DMS153 treated with DMSO at 0.1 percent for 48 hours (cell line): ENCODE measurements around the gene CDHR4.
A peak's percentile ranks its signal among the peaks of the same experiment; 100 is the strongest.
"Not testable (repeated sequence)": the region's sequence is repeated elsewhere in the genome, so short reads cannot be mapped to it uniquely, and the experiment has no call there.

ENCODE experiments used
- DNase-seq: peaks from one replicate; lab custom pipeline; 2025; ENCODE audit not compliant: unreplicated experiment; lab: John Stamatoyannopoulos, UW

CDHR4 gene

DNA sequence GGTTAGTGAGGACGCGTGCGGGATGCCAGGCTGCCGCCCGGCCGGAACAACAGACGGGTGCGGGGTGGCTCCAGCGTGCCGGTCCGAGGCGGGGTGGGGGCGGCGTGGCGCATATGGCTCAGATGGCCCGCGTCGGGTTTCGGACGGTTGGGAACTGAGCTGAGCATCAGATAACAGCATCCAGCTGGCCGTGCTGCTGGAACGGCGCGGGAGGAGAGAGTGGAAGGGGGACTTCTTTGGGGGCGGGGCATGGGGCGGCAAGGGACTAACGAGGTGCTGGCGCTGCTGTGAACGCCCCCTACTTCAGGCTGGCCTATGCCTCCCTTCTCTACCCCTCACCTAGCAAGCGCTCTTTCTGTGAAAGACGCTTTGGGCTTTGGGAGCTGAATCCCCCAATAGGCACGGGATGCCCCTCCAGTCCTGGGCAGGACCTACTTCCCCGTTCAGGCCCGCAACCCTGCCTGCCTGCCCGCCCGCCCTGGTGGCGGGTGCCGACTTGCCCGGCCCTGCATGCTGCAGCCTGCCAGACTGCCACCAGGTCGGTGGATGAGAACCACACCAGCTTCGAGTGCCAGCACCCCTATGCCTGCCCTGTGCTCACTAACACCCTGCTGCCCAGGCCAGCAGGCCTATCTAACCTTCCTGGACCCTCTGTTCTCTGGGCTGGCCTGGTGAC lies 3.9 kb upstream of the CDHR4 start:
- DNase-seq, result no peak

DNA sequence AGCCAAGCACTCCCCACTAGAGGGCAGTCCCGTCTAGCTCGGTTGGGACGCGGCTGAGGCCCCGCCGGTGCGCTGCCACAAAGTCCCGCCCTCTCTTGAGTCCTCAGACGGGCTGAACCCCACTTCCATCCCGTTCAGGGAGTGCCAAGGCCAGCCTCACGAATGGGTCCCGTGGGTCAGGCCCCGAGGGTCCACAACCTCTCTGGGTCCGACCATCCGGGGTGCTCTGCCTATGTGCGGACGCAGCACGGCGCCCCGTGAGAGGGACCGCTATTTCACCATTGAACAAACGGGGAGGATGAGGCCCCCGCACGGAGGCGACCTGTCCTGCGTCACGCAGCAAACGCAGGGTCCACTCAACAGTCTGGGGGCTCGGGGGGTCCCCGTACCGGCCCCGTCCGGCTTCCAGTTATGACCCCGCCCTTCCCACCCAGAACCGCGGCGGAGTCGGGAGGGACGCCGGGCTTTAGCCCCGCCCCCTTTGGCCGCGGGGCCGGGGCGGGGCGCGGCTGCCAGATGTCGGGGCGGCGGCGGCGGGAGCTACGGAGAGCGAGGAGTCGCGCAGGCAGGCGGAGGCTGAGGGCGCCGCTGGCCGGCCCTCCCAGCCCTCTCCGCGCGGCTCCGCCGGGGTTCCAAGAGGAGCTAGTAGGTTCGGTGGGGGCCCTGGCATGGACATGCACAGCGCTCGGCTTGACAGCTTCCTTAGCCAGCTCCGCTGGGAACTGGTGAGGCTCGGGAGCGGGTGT lies 3.2 kb upstream of the CDHR4 start, which contains the start of gene INKA1:
Gene INKA1 (plus strand): TSS at position 543 of the 746 bp plus-strand sequence. CDS start 132 bp downstream, at position 675.
- DNase-seq, result peak; percentile 46

GRCh38 chr3:49801160-49801559 lies 1.5 kb upstream of the CDHR4 start:
- DNase-seq, result no peak

DNA sequence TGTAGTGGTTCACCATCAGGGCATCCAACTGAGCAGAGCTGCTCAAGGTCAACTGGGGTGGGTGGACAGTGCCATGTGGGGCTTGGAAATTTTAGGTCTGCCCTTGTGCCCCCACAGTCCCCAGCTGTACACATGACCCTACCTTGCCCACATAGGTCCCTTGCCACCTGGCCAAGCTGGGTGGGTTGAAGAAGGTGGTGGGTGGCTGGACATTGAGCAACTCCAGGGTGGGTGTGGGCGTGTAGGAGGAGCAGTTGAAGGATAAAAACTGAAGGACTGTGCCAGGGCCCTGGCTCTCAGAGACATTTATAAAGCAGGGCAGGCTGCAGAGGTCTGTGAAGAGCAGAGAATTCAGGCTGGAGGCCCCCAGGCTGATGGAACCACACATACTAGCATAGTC lies 568 bp downstream of the CDHR4 start:
- DNase-seq, result no peak

- DNase-seq, result no peak
Measured at GRCh38 chr3:49794926-49795905, 4.5 kb downstream of the CDHR4 start.

DNA sequence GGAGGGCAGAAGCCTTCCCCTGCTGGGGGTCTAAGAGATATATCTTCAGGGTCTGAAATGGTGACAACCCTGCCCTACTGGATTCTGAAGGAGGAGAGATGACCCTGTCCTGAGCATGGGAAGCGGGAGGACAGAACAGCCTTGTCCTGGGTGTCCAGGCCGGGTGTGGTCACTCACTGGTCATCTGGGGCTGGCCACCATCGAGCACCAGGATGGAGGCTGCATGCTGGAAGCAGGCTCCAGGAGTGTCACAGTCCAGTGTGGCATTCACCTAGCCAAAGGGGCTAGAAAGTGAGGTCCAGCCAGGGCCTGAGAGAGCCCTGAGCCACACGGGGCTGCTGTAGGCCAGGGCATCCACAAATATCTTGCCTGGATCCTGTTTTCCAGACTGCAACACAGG lies 5.2 kb downstream of the CDHR4 start:
- DNase-seq, result no peak

DNA sequence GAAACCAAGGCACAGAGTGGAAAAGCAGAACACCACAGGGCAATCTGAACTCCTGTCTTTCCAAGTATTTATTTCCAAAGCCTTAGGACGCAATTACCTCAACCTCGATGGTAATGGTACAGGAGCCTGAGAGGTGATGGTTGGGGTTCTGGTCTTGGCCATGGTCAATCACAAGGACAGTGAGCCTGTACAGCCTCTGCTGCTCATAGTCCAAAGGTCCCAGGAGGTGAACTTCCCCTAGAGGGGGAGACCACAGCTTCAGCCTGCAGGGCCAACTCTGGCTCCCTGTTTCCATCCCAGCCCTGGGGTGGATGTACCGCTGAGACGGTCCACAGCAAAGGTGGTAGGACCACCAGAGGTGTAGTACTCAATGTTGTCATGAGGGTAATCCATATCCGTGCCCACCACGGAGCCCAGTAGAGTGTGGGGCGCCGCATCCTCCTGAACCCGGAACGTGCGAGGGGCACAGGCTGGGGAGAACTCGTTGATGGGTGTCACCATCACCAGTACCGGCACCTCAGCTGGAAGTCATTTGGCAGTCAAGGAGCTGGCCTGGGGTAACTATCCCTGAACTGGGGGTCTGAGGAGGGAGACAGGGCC lies 6.1 kb downstream of the CDHR4 start:
- no peak for DNase-seq

DNA sequence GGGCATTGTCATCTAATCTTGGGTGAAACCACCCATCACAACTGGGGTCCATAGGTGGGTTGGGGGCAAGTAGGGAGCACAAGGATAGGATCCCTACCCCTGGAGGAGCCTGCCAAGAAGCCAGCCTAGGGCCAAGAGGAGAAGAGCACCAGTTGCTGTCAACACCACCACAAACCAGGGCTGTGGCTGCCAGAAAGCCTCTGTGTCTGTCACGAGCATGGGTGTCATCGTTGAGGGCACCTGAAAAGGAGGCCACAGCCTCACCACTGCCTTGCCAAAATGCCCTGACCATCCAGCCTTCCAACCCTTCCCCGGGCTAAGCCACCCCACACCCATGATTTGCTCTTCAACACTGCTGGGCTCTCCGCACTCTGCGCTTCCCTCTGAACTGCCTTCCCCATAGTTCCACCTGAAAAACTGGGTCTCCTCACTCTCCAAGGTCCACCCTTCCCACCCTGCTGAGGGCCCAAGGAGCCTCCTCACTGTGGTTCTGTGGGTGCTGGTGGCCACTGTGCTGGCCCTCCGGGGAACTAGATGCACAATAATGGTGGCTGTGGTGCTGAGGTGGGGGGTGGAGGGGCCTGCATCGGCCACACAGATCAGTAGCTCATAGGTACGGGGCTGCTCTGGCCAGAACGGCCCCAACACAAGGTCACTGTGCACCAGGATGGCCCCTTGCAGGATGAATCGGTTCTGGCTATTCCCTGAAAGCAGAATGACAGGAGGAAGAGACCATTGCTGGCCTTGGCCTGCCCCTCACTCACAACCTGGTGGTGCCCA lies 7.1 kb downstream of the CDHR4 start:
- DNase-seq, result no peak

- no peak for DNase-seq
Measured at GRCh38 chr3:49791571-49791970, 8.1 kb downstream of the CDHR4 start.

DNA sequence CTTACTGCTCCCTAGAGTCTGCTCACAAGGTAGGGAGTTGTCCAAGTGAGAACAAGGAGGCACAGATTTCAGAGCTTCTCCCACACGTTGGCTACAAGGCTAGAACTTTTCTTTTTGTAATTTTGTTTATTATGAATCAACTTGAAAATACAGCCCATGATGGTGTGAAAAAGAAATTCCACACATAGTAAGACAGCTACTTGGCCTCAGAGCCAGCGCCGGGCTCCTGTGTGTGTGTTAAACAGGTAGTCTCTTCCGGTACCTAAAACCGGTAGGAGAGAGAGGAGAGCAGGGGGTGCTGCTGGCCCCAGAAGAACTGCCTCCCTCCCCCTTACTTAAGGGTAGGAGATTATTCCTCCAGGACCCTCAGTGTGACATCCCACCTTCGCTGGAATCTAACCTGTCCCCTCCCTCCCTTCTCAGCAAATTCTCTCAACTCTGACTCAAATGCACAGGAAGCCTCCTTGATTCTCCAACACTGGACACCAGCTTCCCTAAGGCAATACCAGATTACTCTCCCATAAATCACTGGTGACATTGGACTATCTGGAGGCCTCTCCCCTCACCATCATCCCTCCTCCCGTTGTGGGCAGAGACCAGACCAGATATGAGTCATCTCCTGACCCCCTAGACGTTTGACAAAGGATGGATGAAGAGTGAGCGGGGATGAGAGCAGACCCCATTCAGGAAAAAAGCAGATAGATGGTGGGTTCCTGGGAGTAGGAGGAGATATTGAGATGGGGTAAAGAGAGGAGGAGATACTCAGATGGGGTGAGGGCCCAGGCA lies 8.9 kb downstream of the CDHR4 start:
- DNase-seq, result no peak

DNA sequence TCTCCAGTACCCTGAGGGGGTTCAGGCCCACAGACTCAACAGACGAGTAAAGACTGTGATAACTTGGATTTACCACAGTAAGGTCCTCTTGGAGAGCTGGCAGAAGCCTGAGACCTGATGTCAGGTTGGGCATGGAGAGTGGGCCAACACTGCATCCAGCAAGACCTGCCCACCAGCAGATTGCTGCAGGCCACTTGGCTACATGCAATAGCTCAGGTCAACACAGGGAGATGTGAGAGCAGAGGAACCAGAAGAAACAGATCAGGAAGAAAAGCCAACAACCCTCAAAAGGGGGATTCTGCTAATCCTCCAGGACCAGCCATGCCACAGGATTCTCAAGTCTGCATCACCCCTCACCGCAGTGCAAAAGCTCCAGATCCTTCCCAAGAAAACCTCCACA lies 11.6 kb downstream of the CDHR4 start:
- DNase-seq, result no peak

DNA sequence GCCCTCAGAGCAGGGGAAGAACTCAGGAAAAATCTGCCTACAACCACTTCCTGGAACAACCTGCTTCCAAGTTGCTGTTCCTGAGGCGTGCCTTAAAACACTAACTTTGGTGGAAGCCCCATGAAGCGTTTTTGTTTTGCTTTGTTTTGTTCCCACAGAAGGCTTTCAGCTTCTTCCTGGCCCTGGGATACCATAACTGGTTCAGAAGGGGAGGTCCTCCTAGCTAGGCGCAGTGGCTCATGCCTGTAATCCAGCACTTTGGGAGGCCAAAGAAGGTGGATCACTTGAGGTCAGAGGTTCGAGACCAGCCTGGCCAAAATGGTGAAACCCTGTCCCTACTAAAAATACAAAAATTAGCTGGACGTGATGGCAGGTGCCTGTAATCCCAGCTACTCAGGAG lies 12.1 kb downstream of the CDHR4 start:
- no peak for DNase-seq

DNA sequence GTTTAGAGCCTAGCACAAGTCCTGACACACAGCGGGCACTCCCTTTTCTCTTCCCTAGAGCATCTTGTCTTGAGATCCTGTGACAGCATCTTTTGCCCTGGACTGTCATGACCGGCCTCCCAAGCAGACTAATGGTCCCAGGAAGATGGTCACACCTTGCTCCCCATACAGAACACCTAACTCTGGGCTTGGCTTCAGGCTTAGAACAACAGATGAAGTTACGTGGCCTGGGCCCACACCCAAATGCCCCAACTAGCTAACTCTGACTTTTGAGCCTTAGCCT lies 12.6 kb downstream of the CDHR4 start:
- DNase-seq, result no peak

GRCh38 chr3:49786357-49787181 lies 13.1 kb downstream of the CDHR4 start, which contains the start of gene IP6K1:
Gene IP6K1 (minus strand): TSS chr3:49786542. CDS start chr3:49748040, 38,502 bp downstream.
- DNase-seq, result peak; percentile 76

- DNase-seq, result no peak
Measured at GRCh38 chr3:49785565-49786356, 13.9 kb downstream of the CDHR4 start.

DNA sequence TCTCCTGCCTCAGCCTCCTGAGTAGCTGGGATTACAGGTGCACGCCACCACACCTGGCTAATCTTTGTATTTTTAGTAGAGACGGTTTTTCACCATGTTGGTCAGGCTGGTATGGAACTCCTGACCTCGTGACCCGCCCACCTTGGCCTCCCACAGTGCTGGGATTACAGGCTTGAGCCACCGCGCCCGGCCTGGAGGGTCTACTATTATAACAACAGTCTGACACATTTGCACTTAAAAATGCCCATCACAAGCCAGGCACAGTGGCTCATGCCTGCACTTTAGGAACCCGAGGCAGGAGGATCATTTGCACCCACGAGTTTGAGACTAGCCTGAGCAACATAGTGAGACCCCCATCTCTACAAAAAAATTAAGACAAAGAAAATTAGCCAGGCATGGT lies 17.4 kb downstream of the CDHR4 start:
- DNase-seq, result not testable (repeated sequence)

- no peak for DNase-seq
Measured at GRCh38 chr3:49781415-49782199, 18.1 kb downstream of the CDHR4 start.
